Stimulated activated CD4-positive, alpha-beta T cell treated with anti-CD3 and anti-CD28 coated beads, Interleukin-1b, Interleukin-23, amount 100 ng/mL, for 1 hour (primary cell): ENCODE data around the gene RAD17.
"Not testable (repeated sequence)": the region's sequence is repeated elsewhere in the genome, so short reads cannot be mapped to it uniquely, and the experiment has no call there.

Experiments used
- DNase-seq, 2 donors: peaks; one replicate each; pipeline ENCODE4 v3.0.0-alpha.2; 2020; ENCODE audit warnings: low read depth in 2 of 2

Gene RAD17

DNA sequence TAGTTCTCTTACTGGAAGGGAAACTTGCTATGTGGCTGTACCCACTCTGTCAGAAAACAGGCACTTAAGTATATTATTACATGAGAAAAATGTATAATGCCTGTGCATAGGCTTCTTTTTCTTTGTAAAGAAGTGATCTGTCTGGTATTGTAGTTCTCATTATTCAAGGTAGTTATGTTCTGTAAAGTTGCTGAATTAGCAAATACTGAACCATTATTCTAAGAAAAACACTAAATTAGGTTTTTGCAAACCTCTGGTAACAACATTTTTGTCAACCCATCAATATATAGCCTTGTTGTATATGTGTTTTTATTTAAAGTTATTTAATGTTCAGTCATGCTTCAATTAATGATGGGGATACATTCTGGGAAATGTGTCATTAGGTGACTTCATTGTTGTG, 8.8 kb downstream of the RAD17 start:
- DNase-seq, result no peak

DNA sequence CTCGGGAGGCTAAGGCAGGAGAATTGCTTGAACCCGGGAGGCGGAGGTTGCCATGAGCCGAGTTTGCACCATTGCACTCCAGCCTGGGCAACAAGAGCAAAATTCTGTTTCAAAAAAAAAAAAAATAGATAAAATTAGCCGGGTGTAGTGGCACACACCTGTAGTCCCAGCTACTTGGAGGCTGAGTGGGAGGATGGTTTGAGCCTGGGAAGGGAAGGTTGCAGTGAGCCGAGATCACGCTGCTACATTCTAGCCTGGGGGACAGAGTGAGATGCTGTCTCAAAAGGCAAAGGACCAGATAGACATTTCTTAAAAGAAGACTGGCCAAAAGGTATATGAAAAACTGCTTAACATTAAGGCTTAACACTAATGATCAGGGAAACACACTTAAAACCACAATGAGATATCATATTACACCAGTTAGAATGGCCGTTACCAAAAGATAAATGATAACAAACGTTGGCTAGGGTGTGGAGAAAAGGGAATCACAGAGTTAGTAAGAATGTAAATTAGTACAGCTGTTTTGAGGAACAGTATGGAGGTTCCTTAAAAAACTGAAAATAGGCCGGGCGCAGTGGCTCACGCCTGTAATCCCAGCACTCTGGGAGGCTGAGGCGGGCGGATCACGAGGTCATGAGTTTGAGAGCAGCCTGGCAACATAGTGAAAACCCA, 35.2 kb downstream of the RAD17 start:
- DNase-seq, result no peak

DNA sequence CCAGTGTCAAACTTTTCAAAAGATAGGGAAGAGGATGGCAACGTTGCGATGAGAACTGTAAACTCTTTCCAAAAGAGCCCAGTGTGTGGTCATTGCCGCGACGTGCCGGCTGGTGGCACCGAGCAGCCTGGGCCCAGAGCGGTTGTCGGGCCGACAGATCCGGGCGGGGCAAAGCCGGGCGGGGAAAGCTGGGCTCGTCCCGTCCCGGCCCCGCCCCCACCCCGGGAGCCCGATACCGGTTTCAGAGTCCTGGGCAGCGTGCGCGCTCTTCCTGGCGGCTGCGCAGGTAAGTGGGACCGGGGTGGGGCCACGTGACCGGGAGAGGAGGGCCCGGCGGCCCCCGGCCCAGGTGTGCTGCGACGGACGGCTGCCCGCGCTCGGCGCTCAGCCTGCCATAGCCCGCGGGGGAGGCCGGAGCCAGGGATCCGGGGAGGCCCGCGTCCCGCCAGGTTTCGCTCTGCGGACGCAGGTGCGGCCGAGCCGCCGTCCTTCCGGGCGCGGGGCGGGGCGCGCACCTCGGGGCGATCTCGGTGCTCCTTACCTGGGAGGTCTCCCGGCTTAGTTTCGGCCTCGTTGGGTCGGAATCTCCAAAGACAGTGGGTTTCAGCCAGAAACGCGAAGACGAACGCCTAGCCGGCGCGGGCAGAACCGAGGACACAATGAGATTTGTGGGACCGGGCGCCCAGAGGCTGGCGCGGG, 45.4 kb downstream of the RAD17 start, which contains the start of gene MARVELD2:
MARVELD2 (plus strand) TSS at position 232 of the 699 bp plus-strand sequence. CDS start 4,270 bp downstream, outside the sequence.
- peak in 1 of 2 donors; percentile 18 for DNase-seq

DNA sequence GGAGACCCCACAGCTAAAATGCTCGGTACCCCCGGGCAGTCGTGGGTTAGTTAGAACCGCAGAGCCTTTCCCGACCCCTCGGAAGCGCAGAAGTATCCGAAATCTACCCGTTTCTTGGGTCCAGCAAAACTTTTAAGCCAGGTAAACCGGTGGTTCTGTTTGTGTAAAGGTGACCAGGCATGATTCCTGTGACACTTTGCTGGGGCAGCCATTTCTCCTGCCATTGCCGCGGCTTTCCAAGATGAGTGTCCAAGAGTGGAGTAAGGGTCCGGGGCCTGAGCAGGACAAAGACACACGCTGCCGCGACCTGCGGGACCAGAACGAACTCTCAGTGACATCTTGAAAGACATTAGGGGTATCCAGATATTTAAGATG, 46.0 kb downstream of the RAD17 start:
- no peak for DNase-seq

DNA sequence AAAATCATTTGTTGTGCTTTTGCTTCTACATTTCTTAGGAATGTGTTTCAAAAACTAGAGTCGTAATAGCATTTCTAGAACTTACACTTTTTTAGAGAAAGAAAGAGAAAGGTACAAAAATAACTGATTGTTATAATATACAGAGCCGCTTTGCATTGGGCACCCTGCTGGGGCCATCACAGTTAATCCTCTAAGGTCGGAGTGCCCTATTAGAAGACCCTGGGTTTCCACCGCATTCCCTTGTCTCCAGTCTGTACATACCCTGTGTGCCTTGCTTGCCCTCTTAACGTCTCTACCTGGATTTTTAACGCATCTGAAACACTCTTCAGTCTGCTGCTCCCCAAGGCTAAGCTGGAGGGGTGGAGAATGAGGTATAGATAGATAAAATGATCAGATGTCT, 46.6 kb downstream of the RAD17 start:
- DNase-seq, result no peak

DNA sequence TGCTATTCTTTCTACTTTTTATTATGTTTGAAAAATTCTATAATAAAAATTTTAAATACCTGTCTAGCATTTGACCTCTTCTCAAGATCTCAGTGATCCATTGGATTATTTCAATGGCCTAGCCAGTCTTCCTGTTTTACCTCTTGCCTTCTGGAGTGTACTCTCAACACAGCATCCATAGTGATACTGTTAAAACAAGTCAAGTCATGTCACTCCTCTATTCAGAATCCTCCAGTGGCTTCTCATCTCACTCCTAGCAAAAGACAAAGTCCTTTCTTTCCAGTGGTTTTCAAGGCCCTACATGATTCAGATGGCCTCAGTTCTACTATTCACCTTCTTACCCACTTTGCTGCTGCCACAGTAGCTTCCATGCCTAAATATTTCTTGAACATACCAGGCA, 47.1 kb downstream of the RAD17 start:
- no peak for DNase-seq

DNA sequence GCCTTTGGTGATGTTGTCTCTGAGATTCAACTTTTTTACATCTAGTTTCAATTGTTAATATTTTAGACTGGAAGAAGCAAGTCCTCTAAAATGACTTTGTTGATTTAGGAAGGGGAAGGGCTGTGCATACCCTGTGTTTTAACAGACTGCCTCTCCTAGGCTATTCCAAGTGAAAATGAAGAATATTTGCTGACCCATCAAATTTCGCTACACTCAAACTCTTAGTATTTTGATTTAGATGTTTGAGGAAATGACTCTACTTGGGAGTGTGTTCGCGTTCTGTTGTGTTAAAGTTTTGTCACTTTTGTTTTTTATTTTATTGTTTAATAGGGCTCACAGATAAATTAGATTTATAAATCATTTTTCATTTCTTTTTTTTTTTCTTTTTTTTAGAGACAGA, 48.9 kb downstream of the RAD17 start:
- no peak for DNase-seq

DNA sequence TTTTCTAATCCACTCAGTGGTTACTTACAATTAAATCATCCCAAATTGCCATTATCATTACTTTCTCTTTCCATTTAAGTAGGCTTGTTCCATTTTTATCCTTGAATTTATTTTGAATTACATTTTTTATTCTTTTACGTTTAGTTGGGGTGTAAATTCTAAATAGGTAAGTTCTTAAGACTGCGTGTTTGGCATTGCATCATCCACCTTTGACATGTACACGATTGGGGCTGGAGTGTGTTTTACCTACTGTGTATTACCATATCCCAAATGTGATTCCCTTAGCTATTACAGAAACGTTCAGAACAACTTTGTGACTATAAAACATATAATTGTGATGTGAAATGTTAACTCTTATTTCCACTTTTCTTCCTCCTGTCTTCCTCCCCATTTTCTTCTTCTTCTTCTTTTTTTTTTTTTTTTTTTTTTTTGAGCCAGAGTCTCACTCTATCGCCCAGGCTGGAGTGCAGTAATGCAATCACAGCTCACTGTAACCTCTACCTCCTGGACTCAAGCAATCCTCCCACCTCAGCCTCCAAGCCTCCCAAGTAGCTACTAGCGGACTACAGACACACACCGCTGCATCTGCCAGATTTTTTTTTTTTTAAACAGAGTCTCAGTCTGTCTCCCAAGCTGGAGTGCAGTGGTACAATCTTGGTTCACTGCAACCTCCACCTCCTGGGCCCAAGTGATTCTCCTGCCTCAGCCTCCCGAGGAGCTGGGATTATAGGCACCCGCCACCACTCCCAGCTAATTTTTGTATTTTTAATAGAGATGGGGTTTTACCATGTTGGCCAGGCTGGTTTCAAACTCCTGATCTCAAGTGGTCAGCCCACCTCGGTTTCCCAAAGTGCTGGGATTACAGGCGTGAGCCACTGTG, 62.0 kb downstream of the RAD17 start:
- no peak for DNase-seq

DNA sequence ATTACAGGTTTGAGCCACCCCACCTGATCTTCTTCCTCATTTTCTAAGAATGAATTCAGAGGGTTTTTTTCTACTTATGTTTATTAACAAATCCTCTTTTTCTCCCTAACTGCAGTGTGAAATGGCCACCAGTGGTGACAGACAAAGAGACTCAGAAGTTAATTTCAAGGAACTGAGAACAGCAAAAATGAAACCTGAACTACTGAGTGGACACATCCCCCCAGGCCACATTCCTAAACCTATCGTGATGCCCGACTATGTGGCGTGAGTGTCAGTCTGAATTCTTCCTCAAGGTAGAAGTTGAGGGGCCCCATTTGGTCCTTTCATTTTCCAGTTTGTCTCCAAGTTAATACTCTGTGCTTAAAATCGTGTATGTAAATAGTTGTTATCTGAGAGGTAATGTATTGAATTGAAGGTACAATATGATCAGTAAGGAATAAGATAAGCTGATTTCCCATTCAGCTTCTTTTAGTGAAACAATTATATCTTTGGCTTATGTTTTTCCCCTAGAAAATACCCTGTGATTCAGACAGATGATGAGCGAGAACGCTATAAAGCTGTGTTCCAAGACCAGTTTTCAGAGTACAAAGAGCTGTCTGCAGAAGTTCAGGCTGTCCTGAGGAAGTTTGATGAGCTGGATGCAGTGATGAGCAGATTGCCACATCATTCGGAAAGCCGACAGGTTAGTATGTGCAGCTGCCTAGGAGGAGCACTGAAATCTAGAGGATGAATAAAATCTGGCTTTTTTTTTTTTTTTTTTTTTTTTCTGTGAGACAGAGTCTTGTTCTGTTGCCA, 63.0 kb downstream of the RAD17 start:
- no peak for DNase-seq

DNA sequence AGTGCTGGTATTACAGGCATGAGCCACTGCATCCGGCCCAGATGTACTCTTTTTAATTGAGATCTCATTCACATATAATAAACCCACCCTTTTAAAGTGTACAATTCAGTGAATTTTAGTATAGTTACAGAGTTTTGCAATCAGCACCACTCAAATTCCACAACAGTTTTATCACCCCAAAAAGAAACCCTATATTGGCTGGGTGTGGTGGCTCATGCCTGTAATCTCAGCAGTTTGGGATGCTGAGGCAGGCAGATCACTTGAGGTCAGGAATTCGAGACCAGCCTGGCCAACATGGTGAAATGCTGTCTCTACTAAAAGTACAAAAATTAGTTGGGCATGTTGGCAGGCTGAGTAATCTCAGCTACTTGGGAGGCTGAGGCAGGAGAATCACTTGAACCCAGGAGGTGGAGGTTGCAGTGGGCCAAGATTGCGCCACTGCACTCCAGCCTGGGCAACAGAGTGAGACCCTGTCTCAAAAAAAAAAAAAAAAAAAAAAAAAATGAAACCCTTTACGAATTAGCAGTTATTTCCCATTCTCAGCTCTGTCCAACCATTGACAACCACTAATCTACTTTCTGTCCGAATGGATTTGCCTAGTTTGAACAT, 65.8 kb downstream of the RAD17 start:
- DNase-seq, result not testable (repeated sequence)

DNA sequence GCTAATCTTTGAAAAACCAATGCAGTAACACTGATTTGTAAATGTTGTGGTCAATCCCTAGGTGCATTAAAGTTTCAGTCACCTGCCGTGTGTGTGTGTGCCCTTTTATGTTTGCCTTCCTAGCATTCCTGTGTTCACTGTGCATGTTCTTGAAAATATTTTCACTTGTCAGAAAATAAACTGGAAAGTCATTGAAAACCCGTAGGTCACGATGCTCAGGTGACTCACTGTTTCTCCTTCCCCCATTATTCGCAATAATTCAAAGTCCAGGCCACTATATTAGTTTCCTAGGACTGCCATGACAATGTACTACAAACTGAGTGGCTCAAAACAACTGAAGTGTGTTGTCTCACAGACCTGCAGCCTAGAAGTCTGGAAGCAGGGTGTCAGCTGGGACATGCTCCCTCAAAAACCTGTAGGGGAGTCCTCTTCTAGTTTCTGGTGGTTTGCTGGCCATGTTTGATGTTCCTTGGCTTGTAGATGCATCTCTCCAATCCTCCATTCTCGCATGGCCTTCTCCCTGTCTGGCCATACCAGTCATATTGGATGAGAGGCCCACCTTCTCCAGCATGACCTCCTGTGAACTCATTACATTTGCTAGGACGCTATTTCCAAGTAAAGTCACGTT, 74.6 kb downstream of the RAD17 start:
- no peak for DNase-seq

DNA sequence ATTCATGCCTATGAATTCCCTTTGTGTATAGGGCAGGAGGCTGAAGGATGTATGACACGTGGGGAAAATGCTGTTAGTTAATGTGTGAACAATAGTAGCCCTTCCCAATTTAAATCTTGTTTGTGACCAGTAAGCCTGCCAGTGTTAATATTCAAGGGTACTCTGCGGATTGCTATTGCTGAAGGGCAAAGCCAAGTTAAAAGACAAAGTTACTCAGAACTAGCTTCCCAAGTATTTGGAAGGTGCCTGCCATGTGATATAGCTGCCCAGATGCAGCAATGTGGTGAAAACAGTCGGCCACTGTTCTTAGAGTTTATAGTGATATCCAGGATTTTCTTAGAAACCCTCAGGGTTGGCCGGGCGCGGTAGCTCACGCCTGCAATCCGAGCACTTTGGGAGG, 79.9 kb downstream of the RAD17 start:
- no peak for DNase-seq

DNA sequence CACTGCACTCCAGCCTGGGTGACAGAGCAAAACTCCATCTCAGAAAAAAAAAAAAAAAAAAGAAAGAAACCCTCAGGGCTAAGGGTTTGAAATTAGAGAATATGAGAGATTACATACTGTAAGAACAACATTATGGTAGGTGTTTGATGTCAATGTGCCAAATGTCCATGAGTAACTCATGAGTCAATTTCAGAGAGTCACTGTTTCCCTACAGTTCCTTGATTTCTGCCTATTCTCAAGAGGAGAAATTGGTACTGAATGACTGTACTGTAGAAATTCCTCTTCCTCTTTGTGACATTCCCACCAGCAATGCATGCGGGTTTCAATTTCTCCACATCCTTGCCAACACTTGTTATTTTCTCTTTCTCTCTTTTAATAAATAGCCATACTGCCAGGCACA, 80.5 kb downstream of the RAD17 start:
- no peak for DNase-seq

DNA sequence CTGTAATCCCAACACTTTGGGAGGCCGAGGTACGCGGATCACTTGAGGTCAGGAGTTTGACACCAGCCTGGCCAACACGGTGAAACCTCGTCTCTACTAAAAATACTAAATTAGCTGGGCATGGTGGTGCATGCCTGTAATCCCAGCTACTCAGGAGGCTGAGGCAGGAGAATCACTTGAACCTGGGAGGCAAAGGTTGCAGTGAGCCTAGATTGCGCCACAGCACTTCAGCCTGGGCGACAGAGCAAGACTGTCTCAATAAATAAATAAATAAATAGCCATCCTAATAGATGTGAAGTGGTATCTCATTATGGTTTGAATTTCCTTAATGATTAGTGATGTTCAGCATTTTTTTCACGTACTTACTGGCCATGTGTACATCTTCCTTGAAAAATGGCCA, 80.9 kb downstream of the RAD17 start:
- not testable (repeated sequence) for DNase-seq

DNA sequence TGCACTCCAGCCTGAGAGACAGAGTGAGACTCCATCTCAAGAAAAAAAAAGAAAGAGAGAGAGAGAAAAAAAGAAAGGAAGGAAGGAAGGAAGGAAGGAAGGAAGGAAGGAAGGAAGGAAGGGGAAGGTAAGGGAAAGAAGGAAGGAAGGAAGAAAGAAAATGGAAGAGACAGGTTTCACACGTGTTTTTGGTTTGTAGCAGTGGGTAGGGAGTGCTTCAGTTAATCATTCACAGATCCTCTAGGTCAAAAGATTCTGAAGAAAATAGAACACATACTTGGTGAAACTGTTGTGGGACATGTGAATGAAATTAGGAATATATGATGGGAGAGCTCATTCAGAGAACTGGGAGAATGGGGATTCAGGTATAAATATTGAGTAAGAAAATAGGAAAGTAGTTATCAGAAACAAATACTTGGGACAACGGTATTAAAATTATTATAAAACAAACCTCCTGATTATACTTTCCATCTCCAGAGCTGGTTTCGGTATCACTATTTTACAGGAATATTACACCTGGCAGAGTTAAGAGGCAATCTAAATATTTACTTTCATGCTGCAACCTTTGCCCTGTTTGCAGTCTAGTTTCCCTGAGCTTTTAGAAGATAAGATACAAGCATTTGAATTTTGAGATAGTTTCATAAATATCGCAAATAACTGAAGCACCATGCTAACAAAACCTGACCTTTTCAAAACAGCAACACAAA, 82.5 kb downstream of the RAD17 start:
- no peak for DNase-seq

DNA sequence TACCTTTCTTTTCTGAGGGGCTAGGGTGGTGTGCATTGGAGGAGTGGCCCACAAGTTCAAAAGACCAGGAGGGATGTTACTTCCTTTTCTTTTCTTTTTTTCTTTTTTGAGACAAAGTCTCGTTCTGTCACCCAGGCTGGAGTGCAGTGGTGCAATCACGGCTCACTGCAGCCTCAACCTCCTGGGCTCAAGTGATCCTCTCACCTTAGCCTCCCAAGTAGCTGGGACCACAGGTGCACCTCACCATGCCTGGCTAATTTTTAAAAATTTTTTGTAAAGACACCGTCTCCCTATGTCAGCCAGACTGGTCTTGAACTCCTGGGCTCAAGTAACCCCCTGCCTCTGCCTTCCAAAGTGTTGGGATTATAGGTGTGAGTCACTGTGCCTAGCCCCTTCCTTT, 83.9 kb downstream of the RAD17 start:
- not testable (repeated sequence) for DNase-seq

DNA sequence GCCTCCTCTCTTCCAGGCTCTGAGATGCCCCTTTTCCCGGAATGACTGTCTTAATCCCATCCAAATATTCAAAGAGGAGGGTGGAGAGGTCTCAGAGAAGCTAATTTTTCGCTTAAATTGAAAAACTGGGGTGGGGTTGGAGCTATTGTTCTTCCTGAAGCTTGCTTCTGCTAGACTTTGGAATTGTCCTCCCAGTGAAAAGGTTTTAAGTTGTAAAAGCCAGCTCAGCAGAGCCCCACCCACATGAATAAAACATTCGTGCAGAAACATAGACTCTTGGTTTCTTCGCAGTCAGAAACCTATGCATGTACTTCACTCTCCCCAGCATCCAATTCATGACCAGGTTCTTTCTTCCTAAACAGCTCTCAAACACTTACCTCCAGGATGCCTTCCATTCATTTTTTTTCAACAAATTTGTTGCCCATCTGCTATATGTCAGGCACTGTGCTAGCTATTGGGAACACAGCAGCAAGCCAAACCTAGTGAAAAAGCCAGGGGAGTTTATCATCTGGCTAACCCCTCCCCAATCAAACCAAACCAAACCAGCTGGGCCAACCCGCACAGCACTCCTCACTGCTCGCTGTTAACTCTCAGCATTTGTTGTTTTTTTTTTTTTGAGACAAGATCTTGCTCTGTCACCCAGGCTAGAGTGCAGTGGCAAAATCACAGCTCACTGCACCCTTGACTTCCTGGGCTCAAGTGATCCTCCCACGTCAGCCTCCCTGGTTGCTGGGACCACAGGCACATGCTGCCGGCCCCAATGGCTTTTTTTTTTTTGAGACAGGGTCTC, 85.0 kb downstream of the RAD17 start:
- DNase-seq, result no peak

DNA sequence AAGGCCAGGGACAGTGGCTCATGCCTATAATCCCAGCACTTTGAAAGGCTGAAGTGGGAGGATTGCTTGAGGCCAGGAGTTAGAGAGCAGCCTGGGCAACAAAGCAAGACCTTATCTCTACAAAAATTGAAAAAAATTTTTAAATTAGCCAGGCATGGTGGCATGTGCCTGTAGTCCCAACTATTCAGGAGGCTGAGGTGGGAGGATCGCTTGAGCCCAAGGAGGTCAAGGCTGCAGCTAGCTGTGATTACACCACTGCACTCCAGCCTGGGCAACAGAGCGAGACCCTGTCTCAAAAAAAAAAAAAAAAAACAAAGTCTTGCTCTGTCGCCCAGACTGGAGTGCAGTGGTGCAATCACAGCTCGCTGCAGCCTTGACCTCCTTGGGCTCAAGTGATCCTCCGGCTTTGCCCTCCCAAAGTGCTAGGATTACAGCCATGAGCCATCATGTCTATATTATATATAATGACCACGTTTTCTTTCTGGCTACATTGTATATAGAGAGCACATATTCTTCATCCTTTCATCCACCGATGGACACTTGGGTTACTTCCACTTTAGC, 85.9 kb downstream of the RAD17 start:
- not testable (repeated sequence) for DNase-seq

DNA sequence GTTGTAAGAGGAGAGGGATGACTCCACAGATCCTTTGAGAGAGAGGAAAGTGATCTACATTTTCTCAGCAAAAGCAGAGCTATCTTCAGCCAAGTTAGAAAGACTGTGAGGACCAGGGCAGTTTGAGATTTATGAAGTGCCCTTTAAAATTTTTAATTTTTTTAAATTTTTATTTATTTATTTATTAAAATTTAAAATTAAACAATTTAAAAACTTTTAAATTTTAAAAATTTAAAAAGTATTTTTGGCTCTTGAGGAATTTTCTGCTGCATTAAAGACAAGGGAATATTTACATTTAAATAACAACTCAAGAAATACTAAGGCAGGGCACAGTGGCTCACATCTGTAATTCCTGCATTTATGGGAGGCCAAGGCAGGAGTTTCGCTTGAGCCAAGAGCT, 92.6 kb downstream of the RAD17 start:
- no peak for DNase-seq
